NT2/D1 (cell line): ENCODE results near the gene IRX3.

ENCODE experiments used
- SUZ12 ChIP-seq: IDR thresholded peaks from 2 replicates; pipeline ENCODE4 v1.6.1; 2011; ENCODE audit not compliant: insufficient read length, insufficient read depth; ENCODE audit errors: extremely low read depth
- YY1 ChIP-seq: IDR thresholded peaks from 2 replicates; pipeline ENCODE4 v1.6.1; 2011; ENCODE audit not compliant: insufficient read length, insufficient read depth

GRCh38 chr16:54288835-54289241 is 2.3 kb upstream of the IRX3 start:
- peak; percentile 68 for TF ChIP-seq SUZ12
- no peak for TF ChIP-seq YY1
